ENCODE measurements around the gene RPL10. TPM values are rescaled to one million over a fixed set of nuclear protein-coding genes. Genes with fewer than 3 reads are reported as not detected.
A peak's percentile ranks its signal among the peaks of the same experiment; 100 is the strongest.

Gene RPL10
- total RNA-seq, 6 experiments from 2014 or later, result 899 to 1,899 (median 1,157) TPM

GRCh38 chrX:154419688-154420401 is 21.7 kb downstream of the RPL10 start:
- Histone ChIP-seq H3K9me3 (no peaks in the 10 kb centered on the region), H3K36me3 (no peaks in the 10 kb centered on the region), H3K27ac (no peak overlapping the region), H3K27me3 (no peaks in the 10 kb centered on the region), H3K4me3 (no peak overlapping the region), H3K4me1 (no peaks in the 10 kb centered on the region)
- peak; percentile 46 to 64 (median 60) for ATAC-seq
- 68% methylated on average over 3 of the region's 19 CpGs for WGBS (ENCODE audit: insufficient coverage, low coverage, low lambda C conversion rate, missing lambda C conversion rate)
- no peak for DNase-seq
- no peak for TF ChIP-seq POLR2A (IDR thresholded peaks at IDR 0.05)
- TF ChIP-seq CTCF (IDR thresholded peaks at IDR 0.05), result no peak
- intact Hi-C loops (cut with DNase I), result no loop called here

- ATAC-seq (no peak), DNase-seq (no peak)
- WGBS (ENCODE audit: insufficient coverage, low coverage, low lambda C conversion rate, missing lambda C conversion rate), result 80% methylated on average over 1 of the region's 10 CpGs
- H3K9me3 ChIP-seq, result no peaks in the 10 kb centered on the region
- H3K4me3 ChIP-seq, result no peak overlapping the region
- no peaks in the 10 kb centered on the region for H3K36me3 ChIP-seq
- no peak overlapping the region for H3K27ac ChIP-seq
- intact Hi-C loops (cut with DNase I), result no loop called here
- no peaks in the 10 kb centered on the region for H3K27me3 ChIP-seq
- no peaks in the 10 kb centered on the region for H3K4me1 ChIP-seq
- TF ChIP-seq CTCF (IDR thresholded peaks at IDR 0.05), result no peak
- no peak for TF ChIP-seq POLR2A (IDR thresholded peaks at IDR 0.05)
These were observed 22.2 kb downstream of the RPL10 start for GRCh38 chrX:154420402-154420756.

GRCh38 chrX:154426916-154427770 is 29.0 kb downstream of the RPL10 start:
- Histone ChIP-seq H3K27me3 (no peaks in the 10 kb centered on the region), H3K4me3 (no peak overlapping the region), H3K36me3 (no peaks in the 10 kb centered on the region), H3K4me1 (peaks cover 0 to 11% (median 0%) of the 10 kb centered on the region in 4 donors), H3K27ac (no peak overlapping the region), H3K9me3 (no peaks in the 10 kb centered on the region)
- 70% methylated on average over 10 of the region's 13 CpGs for WGBS (ENCODE audit: insufficient coverage, low coverage, low lambda C conversion rate, missing lambda C conversion rate)
- TF ChIP-seq POLR2A (IDR thresholded peaks at IDR 0.05) (no peak), CTCF (IDR thresholded peaks at IDR 0.05) (no peak)
- intact Hi-C loops (cut with DNase I), result no loop called here
- ATAC-seq, result no peak
- no peak for DNase-seq

GRCh38 chrX:154428176-154429171 is 30.3 kb downstream of the RPL10 start, which contains the start of gene ATP6AP1:
Gene ATP6AP1 (plus strand): TSS chrX:154428677. CDS start chrX:154428693, 16 bp downstream.
- no peaks in the 10 kb centered on the region for H3K36me3 ChIP-seq
- peak; percentile 96 to 99 (median 98) for ATAC-seq
- H3K4me1 ChIP-seq, result peaks cover 0 to 11% (median 0%) of the 10 kb centered on the region in 4 donors
- DNase-seq, result peak; percentile 92 to 95 (median 93)
- intact Hi-C loops (cut with DNase I), result no loop called here
- no peaks in the 10 kb centered on the region for H3K27me3 ChIP-seq
- peak within 1 kb of the TSS; percentile 69 to 74 (median 73) for H3K4me3 ChIP-seq
- peak within 1 kb of the TSS; percentile 44 to 76 (median 59) for H3K27ac ChIP-seq
- H3K9me3 ChIP-seq, result no peaks in the 10 kb centered on the region
- peak; percentile 41 for TF ChIP-seq POLR2A (IDR thresholded peaks at IDR 0.05)
- no peak for TF ChIP-seq CTCF (IDR thresholded peaks at IDR 0.05)
- 38% methylated on average over 29 of the region's 87 CpGs for WGBS (ENCODE audit: insufficient coverage, low coverage, low lambda C conversion rate, missing lambda C conversion rate)

Data from right lobe of liver (tissue), 6 donors.